GM12892 (cell line): ENCODE results near the gene FABP2.

Source experiments
- POLR2A ChIP-seq: IDR thresholded peaks from 2 replicates; pipeline ENCODE4 v1.6.1; 2011; ENCODE audit warnings: low read depth, low read length, control low read depth
- POLR2AphosphoS5 ChIP-seq: IDR thresholded peaks from 2 replicates; pipeline ENCODE4 v1.6.1; 2011; ENCODE audit warnings: low read depth, low read length, control low read depth
- TAF1 ChIP-seq: IDR thresholded peaks from 2 replicates; pipeline ENCODE4 v1.6.1; 2011; ENCODE audit warnings: low read depth, mild to moderate bottlenecking, control low read depth, low read length, borderline replicate concordance

DNA sequence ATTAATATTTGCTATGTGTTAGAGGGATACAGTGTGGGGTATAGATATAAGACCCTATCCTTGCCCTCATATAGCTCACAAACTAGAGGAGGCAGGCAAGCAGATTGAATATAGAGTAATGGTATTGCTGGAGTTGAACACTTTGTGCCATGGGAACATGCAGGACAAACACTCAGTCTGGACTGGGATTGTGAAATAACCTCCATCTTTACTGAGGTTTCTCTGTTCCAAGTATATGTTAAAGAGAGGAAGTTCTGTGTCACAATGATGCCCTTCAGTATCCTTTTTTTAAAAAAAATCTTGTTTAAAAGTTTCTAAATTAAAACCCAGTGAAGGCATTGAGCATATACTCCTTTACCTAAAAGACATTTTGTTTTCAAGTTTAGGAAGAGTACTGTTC, 8.7 kb downstream of the FABP2 start:
- TF ChIP-seq POLR2AphosphoS5 = no peak
- no peak for TF ChIP-seq POLR2A
- no peak for TF ChIP-seq TAF1
